HCT116 (cell line): ENCODE results near the gene DPH6. TPM values are rescaled to one million over a fixed set of nuclear protein-coding genes. Genes with fewer than 3 reads are reported as not detected.

Experiments
- ATAC-seq: fragments of 200-7000 bp; cut with Tn5 transposase; 2 replicates; pipeline ENCODE4 v1.9.1; 2020; ENCODE audit warnings: mild to moderate bottlenecking, moderate library complexity
- BruUV-seq: library from RNA; stranded (reverse); fragments of 400-500 nt; replicated peaks from 2 replicates; lab custom pipeline; 2021; lab: Mats Ljungman, UMichigan
- CTCF ChIA-PET: fragments of 300-600 bp; sonication (Branson Sonifier 250); formaldehyde crosslinking; loops from one replicate; lab custom pipeline; 2021; ENCODE audit warnings: antibody characterized with exemption; lab: Charles Lee
- POLR2A ChIA-PET: fragments of 300-600, 350-600 bp; sonication (Branson Sonifier 250); formaldehyde crosslinking; loops from one replicate; lab custom pipeline; 2021; ENCODE audit warnings: antibody characterized with exemption; lab: Charles Lee
- RAD21 ChIA-PET, 2 experiments: fragments of 300-600 bp; sonication (Branson Sonifier 250); formaldehyde crosslinking; loops; one replicate each; lab custom pipeline; 2023; ENCODE audit warnings: low total read pairs in 2 of 2; ENCODE audit not compliant: uncharacterized antibody in 2 of 2, unreplicated experiment in 2 of 2, low non-redundant PET in 1 of 2; lab: Charles Lee
- DNase-seq: peaks from one replicate; pipeline ENCODE4 v3.0.0-alpha.2; 2010; ENCODE audit warnings: low read depth, low spot score
- H2AFZ ChIP-seq: fragments of 200-600 bp; shearing (Covaris generic), sonication (generic); 2 replicates; pipeline ENCODE4 v1.6.1; 2017; ENCODE audit warnings: low read depth, mixed run types, mixed read lengths, antibody characterized with exemption, low read length; ENCODE audit not compliant: poor library complexity, severe bottlenecking
- H3K27ac ChIP-seq: 2 replicates; pipeline ENCODE4 v1.5.1; 2012; ENCODE audit warnings: low read depth, low read length
- H3K27me3 ChIP-seq: fragments of 200-600 bp; sonication (generic); 2 replicates; pipeline ENCODE4 v1.6.1; 2016; ENCODE audit warnings: mixed run types, low read length, mixed read lengths; ENCODE audit not compliant: insufficient read depth
- H3K36me3 ChIP-seq, 2 experiments: fragments of 200-500 bp in 1 of 2; fragments of 200-600 bp in 1 of 2; sonication (Bioruptor generic) in 1 of 2; sonication (generic) in 1 of 2; 2 replicates each; pipeline versions ENCODE4 v1.5.1 to v1.6.1; 2014 to 2016; ENCODE audit warnings: low read length in 2 of 2, inconsistent platforms in 1 of 2, mixed read lengths in 1 of 2, mixed run types in 1 of 2; ENCODE audit not compliant: insufficient read depth in 2 of 2, control insufficient read depth in 1 of 2
- H3K4me1 ChIP-seq, 2 experiments: fragments of 200-600 bp in 1 of 2; sonication (generic) in 1 of 2; 2 replicates each; pipeline versions ENCODE4 v1.5.1 to v1.6.1; 2012 to 2017; ENCODE audit warnings: low read length in 2 of 2, inconsistent platforms in 1 of 2, mild to moderate bottlenecking in 1 of 2, mixed read lengths in 1 of 2, mixed run types in 1 of 2, moderate library complexity in 1 of 2; ENCODE audit not compliant: insufficient read depth in 2 of 2, control insufficient read depth in 1 of 2
- H3K4me2 ChIP-seq: fragments of 200-600 bp; sonication (generic); 2 replicates; pipeline ENCODE4 v1.6.1; 2017; ENCODE audit warnings: mixed run types, low read length, mixed read lengths
- H3K4me3 ChIP-seq, 2 experiments: fragments of 200-600 bp in 1 of 2; sonication (generic) in 1 of 2; replicated peaks in 1 of 2; 2 replicates each; pipeline ENCODE4 v1.5.1; 2011 to 2016; ENCODE audit warnings: low read length in 2 of 2, control low read depth in 1 of 2, low read depth in 1 of 2, mild to moderate bottlenecking in 1 of 2, mixed read lengths in 1 of 2, mixed run types in 1 of 2
- H3K79me2 ChIP-seq: fragments of 200-600 bp; sonication (generic); 2 replicates; pipeline ENCODE4 v1.6.1; 2017; ENCODE audit warnings: mild to moderate bottlenecking, mixed run types, low read length, moderate library complexity, mixed read lengths; ENCODE audit not compliant: insufficient read depth
- H3K9ac ChIP-seq: fragments of 200-600 bp; sonication (generic); 2 replicates; pipeline ENCODE4 v1.6.1; 2016; ENCODE audit warnings: low read length, mixed read lengths
- H3K9me2 ChIP-seq: fragments of 200-600 bp; sonication (generic), shearing (Covaris generic); 2 replicates; pipeline ENCODE4 v1.6.1; 2017; ENCODE audit warnings: mixed run types, mild to moderate bottlenecking, moderate library complexity; ENCODE audit not compliant: insufficient read depth
- H3K9me3 ChIP-seq, 2 experiments: fragments of 200-500 bp in 1 of 2; fragments of 200-600 bp in 1 of 2; sonication (Bioruptor generic) in 1 of 2; sonication (generic) in 1 of 2; 2 replicates each; pipeline ENCODE4 v1.6.1; 2014 to 2017; ENCODE audit warnings: low read length in 2 of 2, mixed read lengths in 2 of 2, inconsistent platforms in 1 of 2, low read depth in 1 of 2, mild to moderate bottlenecking in 1 of 2, mixed run types in 1 of 2, moderate library complexity in 1 of 2; ENCODE audit not compliant: control insufficient read depth in 1 of 2, insufficient read depth in 1 of 2
- H4K20me1 ChIP-seq: fragments of 200-600 bp; sonication (generic), shearing (Covaris generic); 2 replicates; pipeline ENCODE4 v1.6.1; 2017; ENCODE audit warnings: mixed run types, mild to moderate bottlenecking, moderate library complexity; ENCODE audit not compliant: insufficient read depth
- CEBPB ChIP-seq: IDR thresholded peaks from 2 replicates; pipeline ENCODE4 v1.6.1; 2012; ENCODE audit warnings: low read depth
- FOSL1 ChIP-seq: IDR thresholded peaks from 2 replicates; pipeline ENCODE4 v1.6.1; 2012; ENCODE audit warnings: low read depth
- JUND ChIP-seq: IDR thresholded peaks from 2 replicates; pipeline ENCODE4 v1.6.1; 2012
- POLR2A ChIP-seq: IDR thresholded peaks from 2 replicates; pipeline ENCODE4 v1.7.0; 2011; ENCODE audit warnings: borderline replicate concordance; ENCODE audit not compliant: insufficient read depth, insufficient read length; ENCODE audit errors: extremely low read depth
- SP1 ChIP-seq: IDR thresholded peaks from 2 replicates; pipeline ENCODE4 v1.6.1; 2012; ENCODE audit warnings: low read depth
- intact Hi-C: fragments of 100-400 bp; cut with micrococcal nuclease; formaldehyde crosslinking; loops from 2 replicates; pipeline ENCODE4 v1.10.0; 2022
- total RNA-seq: library from RNA; stranded (reverse); gene quantifications from one replicate; pipeline ENCODE4 v1.2.1, GENCODE V29; 2021; ENCODE audit not compliant: unreplicated experiment
- TF ChIP-seq, protein P1 (sequence below): IDR thresholded peaks from 2 replicates; pipeline ENCODE4 v1.6.1; 2012; ENCODE audit warnings: low read depth
- TF ChIP-seq, protein P2 (sequence below): IDR thresholded peaks from 2 replicates; pipeline ENCODE4 v1.6.1; 2012
- TF ChIP-seq, protein P3 (sequence below): IDR thresholded peaks from 2 replicates; pipeline ENCODE4 v1.6.1; 2011; ENCODE audit warnings: mild to moderate bottlenecking, low read length, moderate library complexity; ENCODE audit not compliant: insufficient replicate concordance; ENCODE audit errors: extremely low read depth
- TF ChIP-seq, protein P4 (sequence below), 3 experiments: fragments of 200-600 bp in 1 of 3; sonication (generic) in 1 of 3; IDR thresholded peaks in 2 of 3; conservative IDR thresholded peaks in 1 of 3; 2 replicates each; pipeline ENCODE4 v1.5.1; 2012 to 2017; ENCODE audit warnings: low read depth in 2 of 3, low read length in 2 of 3, antibody characterized with exemption in 1 of 3, borderline replicate concordance in 1 of 3, control low read depth in 1 of 3, mild to moderate bottlenecking in 1 of 3, mixed read lengths in 1 of 3, mixed run types in 1 of 3, moderate library complexity in 1 of 3; ENCODE audit not compliant: insufficient read depth in 1 of 3

The DPH6 gene
- total RNA-seq, 1 experiment from 2014 or later = 18.2 TPM

DNA sequence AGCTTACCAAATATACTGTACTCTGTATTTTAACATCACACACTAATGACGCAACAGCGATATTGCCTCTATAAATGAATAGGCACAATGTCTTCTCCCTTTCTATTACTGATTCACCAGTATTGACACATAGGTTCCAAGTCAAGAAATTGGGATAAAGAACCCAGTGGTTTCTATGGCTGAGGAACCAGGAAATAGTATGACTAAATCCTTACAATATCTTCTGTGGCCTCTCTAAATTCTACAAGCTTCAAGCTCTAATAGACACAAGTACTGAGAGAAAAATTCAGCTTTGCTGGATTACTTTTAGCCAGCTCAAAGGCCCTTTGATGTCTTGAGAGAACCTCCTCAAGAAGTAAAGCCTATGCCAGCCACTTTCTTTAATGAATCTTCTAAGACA is 162.5 kb downstream of the DPH6 start:
- Histone ChIP-seq H3K9me3 (no peaks in the 10 kb centered on the region), H3K4me3 (no peak overlapping the region), H3K79me2 (no peaks in the 10 kb centered on the region), H4K20me1 (no peaks in the 10 kb centered on the region), H3K4me1 (no peaks in the 10 kb centered on the region)
- CTCF ChIA-PET = no interaction called here
- POLR2A ChIA-PET = no interaction called here
- no peak for TF ChIP-seq FOSL1
- TF ChIP-seq, all 23 proteins: peak for 0
- Histone ChIP-seq H3K36me3 (no peaks in the 10 kb centered on the region), H3K27ac (no peak overlapping the region), H3K27me3 (no peaks in the 10 kb centered on the region), H3K9ac (no peak overlapping the region), H3K9me2 (no peaks in the 10 kb centered on the region), H3K4me2 (no peak overlapping the region), H2AFZ (no peak overlapping the region)
- no TSS peak for BruUV-seq
- ATAC-seq (no peak), DNase-seq (no peak)
- intact Hi-C loops = no loop called here
- RAD21 ChIA-PET = no interaction called here

DNA sequence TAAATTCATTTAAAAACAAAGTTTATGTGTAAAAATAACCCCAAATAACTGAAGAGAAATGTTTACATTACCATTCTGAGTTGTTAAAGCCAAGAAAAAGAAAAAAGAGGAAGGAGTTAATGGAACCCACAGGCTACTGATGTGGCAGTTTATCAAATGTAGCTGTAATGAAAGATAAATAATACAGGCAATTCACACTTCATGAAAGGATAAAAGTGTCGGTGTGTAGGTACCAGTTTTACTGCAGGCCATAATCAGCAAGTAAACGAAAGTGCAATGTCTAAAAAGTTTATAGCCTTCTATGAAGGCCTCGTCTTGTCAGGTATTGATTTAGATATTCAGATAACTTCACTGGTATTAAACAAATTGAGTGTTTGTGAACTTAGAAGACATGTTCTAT is 164.6 kb downstream of the DPH6 start:
- H3K9me2 ChIP-seq = no peaks in the 10 kb centered on the region
- TF ChIP-seq, protein P1, sequence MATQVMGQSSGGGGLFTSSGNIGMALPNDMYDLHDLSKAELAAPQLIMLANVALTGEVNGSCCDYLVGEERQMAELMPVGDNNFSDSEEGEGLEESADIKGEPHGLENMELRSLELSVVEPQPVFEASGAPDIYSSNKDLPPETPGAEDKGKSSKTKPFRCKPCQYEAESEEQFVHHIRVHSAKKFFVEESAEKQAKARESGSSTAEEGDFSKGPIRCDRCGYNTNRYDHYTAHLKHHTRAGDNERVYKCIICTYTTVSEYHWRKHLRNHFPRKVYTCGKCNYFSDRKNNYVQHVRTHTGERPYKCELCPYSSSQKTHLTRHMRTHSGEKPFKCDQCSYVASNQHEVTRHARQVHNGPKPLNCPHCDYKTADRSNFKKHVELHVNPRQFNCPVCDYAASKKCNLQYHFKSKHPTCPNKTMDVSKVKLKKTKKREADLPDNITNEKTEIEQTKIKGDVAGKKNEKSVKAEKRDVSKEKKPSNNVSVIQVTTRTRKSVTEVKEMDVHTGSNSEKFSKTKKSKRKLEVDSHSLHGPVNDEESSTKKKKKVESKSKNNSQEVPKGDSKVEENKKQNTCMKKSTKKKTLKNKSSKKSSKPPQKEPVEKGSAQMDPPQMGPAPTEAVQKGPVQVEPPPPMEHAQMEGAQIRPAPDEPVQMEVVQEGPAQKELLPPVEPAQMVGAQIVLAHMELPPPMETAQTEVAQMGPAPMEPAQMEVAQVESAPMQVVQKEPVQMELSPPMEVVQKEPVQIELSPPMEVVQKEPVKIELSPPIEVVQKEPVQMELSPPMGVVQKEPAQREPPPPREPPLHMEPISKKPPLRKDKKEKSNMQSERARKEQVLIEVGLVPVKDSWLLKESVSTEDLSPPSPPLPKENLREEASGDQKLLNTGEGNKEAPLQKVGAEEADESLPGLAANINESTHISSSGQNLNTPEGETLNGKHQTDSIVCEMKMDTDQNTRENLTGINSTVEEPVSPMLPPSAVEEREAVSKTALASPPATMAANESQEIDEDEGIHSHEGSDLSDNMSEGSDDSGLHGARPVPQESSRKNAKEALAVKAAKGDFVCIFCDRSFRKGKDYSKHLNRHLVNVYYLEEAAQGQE = no peak
- TF ChIP-seq, protein P2, sequence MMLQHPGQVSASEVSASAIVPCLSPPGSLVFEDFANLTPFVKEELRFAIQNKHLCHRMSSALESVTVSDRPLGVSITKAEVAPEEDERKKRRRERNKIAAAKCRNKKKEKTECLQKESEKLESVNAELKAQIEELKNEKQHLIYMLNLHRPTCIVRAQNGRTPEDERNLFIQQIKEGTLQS = no peak
- TF ChIP-seq SP1 (no peak), POLR2A (no peak), CEBPB (no peak), JUND (no peak)
- TF ChIP-seq, protein P3, sequence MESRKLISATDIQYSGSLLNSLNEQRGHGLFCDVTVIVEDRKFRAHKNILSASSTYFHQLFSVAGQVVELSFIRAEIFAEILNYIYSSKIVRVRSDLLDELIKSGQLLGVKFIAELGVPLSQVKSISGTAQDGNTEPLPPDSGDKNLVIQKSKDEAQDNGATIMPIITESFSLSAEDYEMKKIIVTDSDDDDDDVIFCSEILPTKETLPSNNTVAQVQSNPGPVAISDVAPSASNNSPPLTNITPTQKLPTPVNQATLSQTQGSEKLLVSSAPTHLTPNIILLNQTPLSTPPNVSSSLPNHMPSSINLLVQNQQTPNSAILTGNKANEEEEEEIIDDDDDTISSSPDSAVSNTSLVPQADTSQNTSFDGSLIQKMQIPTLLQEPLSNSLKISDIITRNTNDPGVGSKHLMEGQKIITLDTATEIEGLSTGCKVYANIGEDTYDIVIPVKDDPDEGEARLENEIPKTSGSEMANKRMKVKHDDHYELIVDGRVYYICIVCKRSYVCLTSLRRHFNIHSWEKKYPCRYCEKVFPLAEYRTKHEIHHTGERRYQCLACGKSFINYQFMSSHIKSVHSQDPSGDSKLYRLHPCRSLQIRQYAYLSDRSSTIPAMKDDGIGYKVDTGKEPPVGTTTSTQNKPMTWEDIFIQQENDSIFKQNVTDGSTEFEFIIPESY = no peak
- TF ChIP-seq, protein P4, sequence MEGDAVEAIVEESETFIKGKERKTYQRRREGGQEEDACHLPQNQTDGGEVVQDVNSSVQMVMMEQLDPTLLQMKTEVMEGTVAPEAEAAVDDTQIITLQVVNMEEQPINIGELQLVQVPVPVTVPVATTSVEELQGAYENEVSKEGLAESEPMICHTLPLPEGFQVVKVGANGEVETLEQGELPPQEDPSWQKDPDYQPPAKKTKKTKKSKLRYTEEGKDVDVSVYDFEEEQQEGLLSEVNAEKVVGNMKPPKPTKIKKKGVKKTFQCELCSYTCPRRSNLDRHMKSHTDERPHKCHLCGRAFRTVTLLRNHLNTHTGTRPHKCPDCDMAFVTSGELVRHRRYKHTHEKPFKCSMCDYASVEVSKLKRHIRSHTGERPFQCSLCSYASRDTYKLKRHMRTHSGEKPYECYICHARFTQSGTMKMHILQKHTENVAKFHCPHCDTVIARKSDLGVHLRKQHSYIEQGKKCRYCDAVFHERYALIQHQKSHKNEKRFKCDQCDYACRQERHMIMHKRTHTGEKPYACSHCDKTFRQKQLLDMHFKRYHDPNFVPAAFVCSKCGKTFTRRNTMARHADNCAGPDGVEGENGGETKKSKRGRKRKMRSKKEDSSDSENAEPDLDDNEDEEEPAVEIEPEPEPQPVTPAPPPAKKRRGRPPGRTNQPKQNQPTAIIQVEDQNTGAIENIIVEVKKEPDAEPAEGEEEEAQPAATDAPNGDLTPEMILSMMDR (IDR thresholded peaks at IDR 0.05 in 2 of 3, conservative IDR thresholded peaks at IDR 0.05 in 1 of 3; ENCODE audit: borderline replicate concordance in 1 of 3, insufficient read depth in 1 of 3, low read depth in 2 of 3, low read length in 2 of 3) = no peak
- ATAC-seq (no peak), DNase-seq (no peak)
- H2AFZ ChIP-seq = no peak overlapping the region
- H3K79me2 ChIP-seq = no peaks in the 10 kb centered on the region
- intact Hi-C loops = no loop called here
- no peak overlapping the region for H3K4me3 ChIP-seq
- ChIA-PET RAD21 (no interaction called here), POLR2A (no interaction called here), CTCF (no interaction called here)
- H3K4me1 ChIP-seq = no peaks in the 10 kb centered on the region
- no peak overlapping the region for H3K4me2 ChIP-seq
- H3K9ac ChIP-seq = no peak overlapping the region
- no TSS peak for BruUV-seq
- no peaks in the 10 kb centered on the region for H3K9me3 ChIP-seq
- no peak overlapping the region for H3K27ac ChIP-seq
- H3K36me3 ChIP-seq = no peaks in the 10 kb centered on the region
- H4K20me1 ChIP-seq = no peaks in the 10 kb centered on the region
- no peaks in the 10 kb centered on the region for H3K27me3 ChIP-seq
